Endothelial cell (in vitro differentiated cells): ENCODE data around the gene COL5A2. TPM values are rescaled to one million over a fixed set of nuclear protein-coding genes. Genes with fewer than 3 reads are reported as not detected.

ENCODE experiments used
- DNase-seq: peaks from one replicate; pipeline ENCODE4 v3.0.0; 2021; ENCODE audit warnings: low spot score
- H3K27ac Mint-ChIP-seq: one replicate; pipeline ENCODE4 v1.8.0; 2021; ENCODE audit warnings: mixed read lengths, inconsistent platforms; ENCODE audit not compliant: unreplicated experiment
- H3K27me3 Mint-ChIP-seq: one replicate; pipeline ENCODE4 v1.8.0; 2021; ENCODE audit warnings: mild to moderate bottlenecking, moderate library complexity, mixed read lengths, inconsistent platforms; ENCODE audit not compliant: unreplicated experiment
- H3K36me3 Mint-ChIP-seq: one replicate; pipeline ENCODE4 v1.8.0; 2021; ENCODE audit warnings: mild to moderate bottlenecking, low read depth, mixed read lengths, inconsistent platforms; ENCODE audit not compliant: unreplicated experiment
- H3K4me1 Mint-ChIP-seq: one replicate; pipeline ENCODE4 v1.8.0; 2021; ENCODE audit warnings: mild to moderate bottlenecking, mixed read lengths, inconsistent platforms; ENCODE audit not compliant: unreplicated experiment
- H3K4me3 Mint-ChIP-seq: one replicate; pipeline ENCODE4 v1.8.0; 2021; ENCODE audit warnings: mild to moderate bottlenecking, mixed read lengths, inconsistent platforms; ENCODE audit not compliant: unreplicated experiment
- H3K9me3 Mint-ChIP-seq: one replicate; pipeline ENCODE4 v1.8.0; 2021; ENCODE audit warnings: mixed read lengths, inconsistent platforms; ENCODE audit not compliant: unreplicated experiment
- total RNA-seq: library from RNA; stranded (reverse); fragmentation: NEBNext Ultra II Directional; extraction: Animal tissue kit (Norgen Biotek cat#: 25700); gene quantifications from one replicate; pipeline ENCODE4 v1.2.1, GENCODE V29; 2021; ENCODE audit not compliant: unreplicated experiment
- TF ChIP-seq, protein P1 (sequence below): fragments of 200-600 bp; sonication (generic); IDR thresholded peaks from one replicate; pipeline ENCODE4 v1.5.0; 2021; ENCODE audit warnings: antibody characterized with exemption; ENCODE audit not compliant: unreplicated experiment

Gene COL5A2
- total RNA-seq, 1 donor from 2014 or later = 243 TPM

DNA sequence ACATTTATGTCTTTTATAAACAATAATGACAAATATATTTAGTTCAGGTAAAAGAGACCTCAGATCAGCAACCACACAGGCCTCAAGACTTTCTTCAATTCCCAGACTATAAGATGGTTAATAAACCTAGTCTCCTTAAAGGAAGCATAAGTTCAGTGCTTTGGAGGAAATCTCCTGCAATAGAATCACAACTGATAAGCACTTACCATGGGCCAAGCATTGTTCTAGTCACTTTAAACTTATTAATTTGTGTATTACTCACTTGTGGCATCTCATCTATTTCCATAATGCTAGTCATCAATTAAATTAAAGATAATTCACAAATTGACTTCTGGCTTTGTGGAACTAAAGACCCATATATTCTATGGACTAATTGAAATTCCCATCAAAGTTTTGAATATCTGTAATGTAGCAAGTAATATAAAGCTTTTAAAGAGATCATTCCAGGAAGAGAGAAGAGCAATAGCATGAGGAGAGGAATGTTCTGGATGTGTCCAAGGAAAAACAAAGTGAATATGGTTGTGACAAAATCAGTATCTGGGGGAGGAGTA is 163.2 kb downstream of the COL5A2 start:
- Mint-ChIP-seq H3K27ac (no peak overlapping the region), H3K4me3 (no peak overlapping the region), H3K27me3 (peaks cover 2% of the 10 kb centered on the region), H3K9me3 (no peaks in the 10 kb centered on the region), H3K4me1 (no peaks in the 10 kb centered on the region), H3K36me3 (no peaks in the 10 kb centered on the region)
- no peak for DNase-seq
- TF ChIP-seq, protein P1, sequence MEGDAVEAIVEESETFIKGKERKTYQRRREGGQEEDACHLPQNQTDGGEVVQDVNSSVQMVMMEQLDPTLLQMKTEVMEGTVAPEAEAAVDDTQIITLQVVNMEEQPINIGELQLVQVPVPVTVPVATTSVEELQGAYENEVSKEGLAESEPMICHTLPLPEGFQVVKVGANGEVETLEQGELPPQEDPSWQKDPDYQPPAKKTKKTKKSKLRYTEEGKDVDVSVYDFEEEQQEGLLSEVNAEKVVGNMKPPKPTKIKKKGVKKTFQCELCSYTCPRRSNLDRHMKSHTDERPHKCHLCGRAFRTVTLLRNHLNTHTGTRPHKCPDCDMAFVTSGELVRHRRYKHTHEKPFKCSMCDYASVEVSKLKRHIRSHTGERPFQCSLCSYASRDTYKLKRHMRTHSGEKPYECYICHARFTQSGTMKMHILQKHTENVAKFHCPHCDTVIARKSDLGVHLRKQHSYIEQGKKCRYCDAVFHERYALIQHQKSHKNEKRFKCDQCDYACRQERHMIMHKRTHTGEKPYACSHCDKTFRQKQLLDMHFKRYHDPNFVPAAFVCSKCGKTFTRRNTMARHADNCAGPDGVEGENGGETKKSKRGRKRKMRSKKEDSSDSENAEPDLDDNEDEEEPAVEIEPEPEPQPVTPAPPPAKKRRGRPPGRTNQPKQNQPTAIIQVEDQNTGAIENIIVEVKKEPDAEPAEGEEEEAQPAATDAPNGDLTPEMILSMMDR = no peak

DNA sequence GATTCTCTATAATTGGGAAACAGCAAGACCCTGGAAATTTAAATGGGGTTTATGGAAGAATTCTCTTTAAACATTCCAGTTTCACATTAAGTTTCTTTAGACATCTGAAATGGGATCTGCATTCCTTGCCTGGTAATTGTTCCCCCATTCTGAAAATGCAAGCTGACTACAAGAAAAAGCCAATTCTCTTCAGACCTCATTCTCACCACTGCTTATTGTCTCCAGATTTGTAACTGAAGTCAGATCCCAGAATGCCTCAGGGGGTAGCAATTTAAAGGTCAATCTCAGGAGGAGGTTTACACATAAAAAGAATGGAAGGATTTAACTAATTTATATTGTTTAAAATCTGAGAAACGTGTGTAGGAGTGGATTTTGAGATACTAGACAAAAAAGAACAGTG is 164.2 kb downstream of the COL5A2 start:
- H3K4me3 Mint-ChIP-seq = no peak overlapping the region

DNA sequence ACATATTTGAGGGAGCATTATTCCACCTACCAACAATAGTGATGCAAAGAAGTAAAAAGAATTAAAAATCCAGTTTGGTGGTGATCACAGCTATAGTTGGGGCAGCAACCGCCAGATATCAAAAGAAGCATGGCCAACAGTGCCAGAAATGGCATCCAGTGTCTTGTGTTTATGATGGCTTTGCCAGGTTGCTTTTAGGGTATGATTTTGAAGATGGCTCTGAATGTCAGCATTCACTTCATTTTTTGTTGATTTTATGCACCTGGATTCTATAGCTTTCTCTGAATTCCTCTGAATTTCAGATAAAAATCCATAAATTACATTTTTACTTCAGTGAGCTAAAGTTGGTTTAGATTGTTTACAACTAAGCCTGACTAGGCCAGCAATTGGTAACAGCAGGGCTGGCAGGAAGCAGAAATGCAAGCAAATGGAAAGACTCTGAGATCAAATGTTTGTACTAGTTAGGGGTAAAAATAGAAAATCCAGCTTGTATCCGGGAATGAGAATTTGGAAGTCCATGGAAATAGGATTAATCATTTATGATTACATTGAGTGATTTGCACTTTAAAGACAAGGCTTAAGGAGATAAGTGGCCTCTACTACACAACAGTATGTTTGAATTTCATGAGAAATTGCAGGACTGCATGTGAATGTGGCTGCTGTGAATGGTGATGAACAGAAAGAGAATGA is 165.0 kb downstream of the COL5A2 start:
- H3K9me3 Mint-ChIP-seq = no peaks in the 10 kb centered on the region
- no peaks in the 10 kb centered on the region for H3K36me3 Mint-ChIP-seq
- no peaks in the 10 kb centered on the region for H3K27me3 Mint-ChIP-seq
- no peak overlapping the region for H3K4me3 Mint-ChIP-seq
- no peak for DNase-seq
- no peak overlapping the region for H3K27ac Mint-ChIP-seq
- TF ChIP-seq, protein P1 = no peak
- no peaks in the 10 kb centered on the region for H3K4me1 Mint-ChIP-seq

More for the DNA sequence above, 164.2 kb downstream of the COL5A2 start:
- TF ChIP-seq, protein P1 = no peak
- Mint-ChIP-seq H3K36me3 (no peaks in the 10 kb centered on the region), H3K4me1 (no peaks in the 10 kb centered on the region), H3K27ac (no peak overlapping the region), H3K27me3 (peaks cover 2% of the 10 kb centered on the region), H3K9me3 (no peaks in the 10 kb centered on the region)
- no peak for DNase-seq

DNA sequence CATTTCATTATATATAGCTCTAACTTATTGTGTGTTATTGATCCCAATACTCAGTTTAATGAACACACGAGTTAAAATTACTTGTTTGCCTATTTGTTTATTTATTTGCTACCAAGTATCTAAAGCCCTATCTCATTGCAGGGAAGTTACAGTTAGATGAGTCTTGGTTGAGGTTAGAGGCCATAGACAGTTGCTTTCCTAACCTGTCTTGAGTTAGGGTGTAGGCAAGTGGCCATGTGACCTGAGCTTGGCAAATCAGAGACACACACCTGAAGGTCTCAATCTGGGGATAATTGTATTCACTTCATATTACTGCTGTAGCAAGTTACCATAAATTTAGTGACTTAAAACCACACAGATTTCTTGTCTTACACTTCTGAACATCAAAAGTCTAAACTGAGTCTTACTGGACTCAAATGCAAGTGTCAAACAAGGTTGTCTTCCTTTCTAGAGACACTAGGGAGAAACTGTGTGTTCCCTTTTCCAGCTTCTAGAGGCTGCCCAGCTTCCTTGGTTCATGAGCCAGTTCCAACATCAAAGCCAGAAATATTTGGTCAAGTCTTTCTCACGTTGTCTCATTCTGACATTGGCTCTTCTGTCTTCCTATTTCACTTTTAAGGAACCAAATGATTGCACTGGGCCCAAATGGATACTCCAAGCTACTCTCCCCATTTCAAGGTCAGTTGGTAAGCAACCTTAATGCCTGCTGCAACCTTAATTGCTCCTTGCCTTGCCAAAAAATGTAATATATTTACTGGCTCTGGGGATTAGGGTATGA is 165.7 kb downstream of the COL5A2 start:
- Mint-ChIP-seq H3K36me3 (no peaks in the 10 kb centered on the region), H3K9me3 (no peaks in the 10 kb centered on the region), H3K4me1 (no peaks in the 10 kb centered on the region), H3K27ac (no peak overlapping the region), H3K27me3 (no peaks in the 10 kb centered on the region), H3K4me3 (no peak overlapping the region)
- no peak for DNase-seq
- TF ChIP-seq, protein P1 = no peak

DNA sequence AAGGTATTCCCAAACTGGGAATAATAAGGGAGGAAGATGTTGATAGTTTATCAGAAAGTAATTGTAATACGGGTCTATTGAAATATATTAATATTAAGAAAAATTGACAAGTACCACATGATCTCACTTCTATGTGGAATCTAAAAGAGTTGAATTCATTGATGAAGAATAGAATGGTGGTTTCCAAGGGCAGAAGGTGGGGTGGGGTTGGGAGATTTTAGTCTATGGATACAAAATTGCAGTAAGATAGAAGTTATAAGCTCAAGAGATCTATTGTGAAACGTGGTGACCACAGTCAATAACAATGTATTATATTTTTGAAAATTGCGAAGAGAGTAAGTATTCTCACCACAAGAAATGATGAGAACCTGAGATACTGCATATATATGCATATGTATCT is 166.5 kb downstream of the COL5A2 start:
- Mint-ChIP-seq H3K27me3 (no peaks in the 10 kb centered on the region), H3K9me3 (no peaks in the 10 kb centered on the region), H3K27ac (no peak overlapping the region), H3K36me3 (no peaks in the 10 kb centered on the region), H3K4me1 (no peaks in the 10 kb centered on the region), H3K4me3 (no peak overlapping the region)
- DNase-seq = no peak
- TF ChIP-seq, protein P1 = no peak
